ENCODE results near the gene MAPK8IP1.
A peak's percentile ranks its signal among the peaks of the same experiment; 100 is the strongest.

MAPK8IP1 gene

GRCh38 chr11:45860764-45861510 lies 24.5 kb upstream of the MAPK8IP1 start:
- DNase-seq, result no peak

GRCh38 chr11:45864041-45864440 lies 21.4 kb upstream of the MAPK8IP1 start:
- no peak for DNase-seq

GRCh38 chr11:45869551-45869950 lies 15.9 kb upstream of the MAPK8IP1 start:
- no peak for DNase-seq

- DNase-seq, result no peak
These were observed 14.7 kb upstream of the MAPK8IP1 start for GRCh38 chr11:45870706-45871105.

- DNase-seq, result no peak
These were observed 13.8 kb upstream of the MAPK8IP1 start for GRCh38 chr11:45871638-45872037.

- DNase-seq, result peak; percentile 84
These were observed 12.6 kb upstream of the MAPK8IP1 start for GRCh38 chr11:45872651-45873356.

GRCh38 chr11:45876401-45876800 lies 9.1 kb upstream of the MAPK8IP1 start:
- DNase-seq, result no peak

GRCh38 chr11:45877221-45877620 lies 8.2 kb upstream of the MAPK8IP1 start:
- no peak for DNase-seq

GRCh38 chr11:45877845-45878244 lies 7.6 kb upstream of the MAPK8IP1 start:
- DNase-seq, result no peak

- DNase-seq, result no peak
These were observed 5.4 kb upstream of the MAPK8IP1 start for GRCh38 chr11:45879803-45880686.

- no peak for DNase-seq
These were observed 4.5 kb upstream of the MAPK8IP1 start for GRCh38 chr11:45880772-45881570.

- no peak for DNase-seq
These were observed 3.6 kb upstream of the MAPK8IP1 start for GRCh38 chr11:45881708-45882368.

- DNase-seq, result no peak
These were observed 760 bp upstream of the MAPK8IP1 start for GRCh38 chr11:45884596-45885185.

- DNase-seq, result no peak
These were observed 670 bp downstream of the MAPK8IP1 start for GRCh38 chr11:45885921-45886721.

- DNase-seq, result no peak
These were observed 1.5 kb downstream of the MAPK8IP1 start for GRCh38 chr11:45886816-45887520.

GRCh38 chr11:45887587-45887986 lies 2.1 kb downstream of the MAPK8IP1 start:
- no peak for DNase-seq

- DNase-seq, result no peak
These were observed 4.1 kb downstream of the MAPK8IP1 start for GRCh38 chr11:45889555-45889954.

- no peak for DNase-seq
These were observed 4.5 kb downstream of the MAPK8IP1 start for GRCh38 chr11:45889966-45890365.

- no peak for DNase-seq
These were observed 5.6 kb downstream of the MAPK8IP1 start for GRCh38 chr11:45890886-45891550.

GRCh38 chr11:45892856-45893255 lies 7.4 kb downstream of the MAPK8IP1 start:
- no peak for DNase-seq

Measured in NCI-H1436 (cell line).